Stimulated activated CD4-positive, alpha-beta T cell treated with anti-CD3 and anti-CD28 coated beads, Interleukin-15, amount 100 ng/mL, for 48 hours (primary cell): ENCODE measurements around the gene LRP3.

ENCODE experiments used
- DNase-seq, 2 donors: peaks; one replicate each; pipeline ENCODE4 v3.0.0-alpha.2; 2020; ENCODE audit warnings: low read depth in 2 of 2

LRP3 gene

DNA sequence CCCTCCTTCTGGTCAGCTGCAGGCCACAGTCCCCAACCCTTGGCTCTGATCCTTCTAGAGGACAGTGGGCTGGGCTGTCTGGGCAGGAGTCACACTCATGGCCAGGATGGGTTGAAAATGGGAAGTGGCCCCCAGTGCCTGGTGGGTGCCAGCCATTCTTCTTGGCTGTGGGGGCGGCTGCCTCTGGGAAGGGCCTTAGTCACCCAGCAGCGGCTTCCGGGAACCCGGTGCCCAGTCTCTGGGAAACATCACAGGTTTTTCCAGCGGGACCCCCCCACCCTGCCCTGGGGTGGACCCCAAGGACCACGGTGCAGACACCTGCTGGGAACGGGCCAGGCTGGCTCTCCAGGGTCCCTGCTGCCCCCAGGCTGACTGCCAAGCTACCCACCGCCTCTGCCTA, 58.8 kb downstream of the LRP3 start:
- no peak for DNase-seq

DNA sequence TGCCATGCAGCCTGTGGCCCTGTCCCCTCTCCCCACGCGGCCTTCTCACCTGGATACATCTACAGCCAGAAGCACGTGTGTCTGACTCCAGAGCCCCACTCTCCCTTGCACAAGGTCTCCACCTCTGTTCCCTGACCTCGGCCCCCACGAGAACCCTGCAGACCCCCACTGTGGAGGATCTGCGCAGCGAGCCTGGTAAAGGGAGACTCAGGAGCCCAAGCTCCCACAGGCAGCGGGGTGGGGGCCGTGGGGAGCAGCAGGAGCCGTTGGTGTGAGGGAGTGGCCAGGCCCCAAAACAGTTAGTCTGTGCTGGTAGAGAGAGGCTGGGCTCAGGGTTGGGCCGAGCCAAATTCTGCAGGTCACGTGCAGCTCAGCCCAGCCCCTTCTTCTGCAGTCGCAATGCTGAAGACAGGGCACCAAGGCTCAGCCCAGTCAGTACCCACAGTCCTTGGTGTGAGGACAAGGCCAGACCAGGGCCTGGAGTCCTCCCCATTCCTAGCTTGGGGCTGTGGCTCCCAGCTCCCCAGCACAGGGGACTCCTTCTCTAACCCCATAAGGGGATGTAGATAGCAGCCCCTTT, 60.2 kb downstream of the LRP3 start:
- DNase-seq: no peak

DNA sequence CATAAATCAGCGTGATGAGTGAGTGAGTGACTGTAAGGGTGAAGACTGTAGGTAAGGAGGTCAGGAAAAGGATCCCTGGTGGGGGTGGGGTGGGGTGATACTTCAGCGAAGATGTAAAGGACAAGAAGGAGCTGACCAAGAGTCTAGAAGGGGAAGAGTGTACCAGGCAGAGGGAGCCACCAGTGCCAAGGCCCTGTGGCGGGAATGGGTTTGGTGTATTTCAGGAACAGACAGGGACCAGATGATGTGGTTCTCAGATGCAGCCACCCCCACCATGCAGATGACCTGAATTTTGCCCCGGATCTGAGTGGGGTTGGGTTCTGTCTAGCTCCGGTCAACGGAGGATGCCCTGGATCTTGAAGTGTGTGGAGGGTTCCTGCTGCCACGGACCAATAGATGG, 61.7 kb downstream of the LRP3 start:
- no peak for DNase-seq

DNA sequence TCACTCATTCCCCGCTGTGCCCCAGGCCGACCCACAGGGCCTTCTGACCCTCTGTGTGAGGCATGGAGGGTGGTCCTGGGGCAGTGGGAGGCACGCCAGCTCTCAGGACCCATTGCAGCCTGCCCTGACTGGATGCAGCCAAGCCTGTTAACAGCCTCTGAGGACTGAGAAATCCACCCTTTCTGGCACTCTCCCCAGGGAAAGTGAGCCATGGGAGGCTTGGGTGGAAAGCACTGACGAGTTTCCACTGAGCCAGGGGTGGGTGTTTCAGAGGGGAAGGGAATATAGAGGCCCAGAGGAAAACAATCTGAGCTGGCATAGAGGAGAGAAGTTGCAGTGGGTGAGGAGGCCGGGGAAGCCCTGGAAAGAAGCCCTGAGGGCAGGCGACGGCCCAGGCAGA, 62.1 kb downstream of the LRP3 start:
- DNase-seq: no peak

DNA sequence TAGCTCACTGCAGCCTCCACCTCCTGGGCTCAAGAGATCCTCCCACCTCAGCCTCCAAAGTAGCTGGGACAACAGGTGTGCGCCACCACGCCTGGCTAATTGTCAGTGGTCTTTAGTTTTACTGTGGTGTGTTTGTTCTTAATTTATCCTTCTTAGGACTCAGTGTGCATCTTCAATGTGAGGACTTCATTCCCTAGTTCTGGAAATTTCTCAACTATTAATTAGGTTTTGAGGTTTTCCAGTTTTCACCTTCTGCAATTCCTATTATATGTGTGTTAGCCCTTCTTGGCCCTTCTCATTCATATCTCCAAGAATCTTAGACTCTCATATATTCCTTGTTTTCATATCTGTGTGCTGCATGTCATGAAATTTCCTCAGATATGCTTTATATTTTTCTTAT, 63.7 kb downstream of the LRP3 start:
- no peak for DNase-seq
